OCI-LY1 (cell line): ENCODE data around the gene TCF3.

Experiments used
- EZH2 ChIP-seq: fragments of 200-600 bp; sonication (generic), shearing (Covaris generic); IDR thresholded peaks from 2 replicates; pipeline ENCODE4 v1.8.0; 2017; ENCODE audit warnings: borderline replicate concordance, mixed run types, mild to moderate bottlenecking, antibody characterized with exemption, low read length, moderate library complexity, mixed read lengths
- TF ChIP-seq, protein P1 (sequence below): fragments of 200-600 bp; sonication (generic), shearing (Covaris generic); IDR thresholded peaks from 2 replicates; pipeline ENCODE4 v1.5.1; 2017; ENCODE audit warnings: mild to moderate bottlenecking, antibody characterized with exemption, low read length, moderate library complexity, mixed read lengths

GRCh38 chr19:1676351-1677266 lies 24.2 kb upstream of the TCF3 start:
- TF ChIP-seq, protein P1, sequence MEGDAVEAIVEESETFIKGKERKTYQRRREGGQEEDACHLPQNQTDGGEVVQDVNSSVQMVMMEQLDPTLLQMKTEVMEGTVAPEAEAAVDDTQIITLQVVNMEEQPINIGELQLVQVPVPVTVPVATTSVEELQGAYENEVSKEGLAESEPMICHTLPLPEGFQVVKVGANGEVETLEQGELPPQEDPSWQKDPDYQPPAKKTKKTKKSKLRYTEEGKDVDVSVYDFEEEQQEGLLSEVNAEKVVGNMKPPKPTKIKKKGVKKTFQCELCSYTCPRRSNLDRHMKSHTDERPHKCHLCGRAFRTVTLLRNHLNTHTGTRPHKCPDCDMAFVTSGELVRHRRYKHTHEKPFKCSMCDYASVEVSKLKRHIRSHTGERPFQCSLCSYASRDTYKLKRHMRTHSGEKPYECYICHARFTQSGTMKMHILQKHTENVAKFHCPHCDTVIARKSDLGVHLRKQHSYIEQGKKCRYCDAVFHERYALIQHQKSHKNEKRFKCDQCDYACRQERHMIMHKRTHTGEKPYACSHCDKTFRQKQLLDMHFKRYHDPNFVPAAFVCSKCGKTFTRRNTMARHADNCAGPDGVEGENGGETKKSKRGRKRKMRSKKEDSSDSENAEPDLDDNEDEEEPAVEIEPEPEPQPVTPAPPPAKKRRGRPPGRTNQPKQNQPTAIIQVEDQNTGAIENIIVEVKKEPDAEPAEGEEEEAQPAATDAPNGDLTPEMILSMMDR = no peak
- TF ChIP-seq EZH2 = no peak
